DOHH2 (cell line): ENCODE measurements around the gene RNGTT.

ENCODE experiments used
- CTCF ChIP-seq: fragments of 200-600 bp; sonication (generic); IDR thresholded peaks from one replicate; pipeline ENCODE4 v1.5.1; 2014; ENCODE audit warnings: antibody characterized with exemption, mild to moderate bottlenecking, low read depth, low read length; ENCODE audit not compliant: poor library complexity, severe bottlenecking
- EZH2phosphoT487 ChIP-seq: fragments of 200-600 bp; sonication (generic); IDR thresholded peaks from 2 replicates; pipeline ENCODE4 v1.6.1; 2017; ENCODE audit warnings: borderline replicate concordance, mild to moderate bottlenecking, antibody characterized with exemption, low read length, moderate library complexity, mixed read lengths

- TF ChIP-seq EZH2phosphoT487 (no peak), CTCF (no peak)
Measured at GRCh38 chr6:88734544-88734943, 228.9 kb downstream of the RNGTT start.
